HEK293 (cell line): ENCODE data around the gene AMELY.

Source experiments
- CTCF ChIA-PET: fragments of 350-600 bp; formaldehyde crosslinking; extraction: SDS; loops from one replicate; lab custom pipeline; 2021; ENCODE audit warnings: antibody characterized with exemption; lab: Yijun Ruan, JAX
- POLR2A ChIA-PET: fragments of 300-600 bp; formaldehyde crosslinking; extraction: SDS; loops from one replicate; lab custom pipeline; 2020; ENCODE audit warnings: antibody characterized with exemption, inconsistent platforms; lab: Yijun Ruan, JAX
- H3K27ac ChIP-seq: fragments of 200-500 bp; sonication (Bioruptor generic); 2 replicates; pipeline ENCODE4 v1.5.1; 2014; ENCODE audit warnings: low read depth, low read length, control low read depth, inconsistent platforms; ENCODE audit errors: extremely low read depth
- H3K36me3 ChIP-seq, 2 experiments: fragments of 200-500 bp in 1 of 2; sonication (Bioruptor generic) in 1 of 2; 1 replicate in 1 of 2; 2 replicates in 1 of 2; pipeline ENCODE4 v1.5.1; 2014 to 2017; ENCODE audit warnings: inconsistent platforms in 2 of 2, low read length in 2 of 2; ENCODE audit not compliant: control insufficient read depth in 2 of 2, insufficient read depth in 1 of 2
- H3K4me1 ChIP-seq: fragments of 200-500 bp; sonication (Bioruptor generic); 2 replicates; pipeline ENCODE4 v1.5.1; 2014; ENCODE audit warnings: mild to moderate bottlenecking, low read length, inconsistent platforms; ENCODE audit not compliant: control insufficient read depth, insufficient read depth
- H3K4me3 ChIP-seq: 2 replicates; pipeline ENCODE4 v1.5.1; 2011; ENCODE audit warnings: low read depth, mild to moderate bottlenecking, control low read depth, low read length, moderate library complexity
- H3K9me3 ChIP-seq: fragments of 200-500 bp; sonication (Bioruptor generic); 2 replicates; pipeline ENCODE4 v1.5.1; 2014; ENCODE audit warnings: low read depth, low read length, inconsistent platforms; ENCODE audit not compliant: control insufficient read depth, insufficient read depth
- BCL11A ChIP-seq: fragments of 450-650 bp; formaldehyde crosslinking; IDR thresholded peaks from 2 replicates; pipeline ENCODE4 v1.5.1; 2016; ENCODE audit warnings: low read depth, missing biosample characterization, missing genetic modification characterization
- HOXC10 ChIP-seq: sonication (generic); formaldehyde crosslinking; IDR thresholded peaks from 2 replicates; pipeline ENCODE4 v1.8.1; 2023; ENCODE audit warnings: mild to moderate bottlenecking, missing genetic modification reagents
- KLF10 ChIP-seq: fragments of 450-650 bp; IDR thresholded peaks from 2 replicates; pipeline ENCODE4 v1.5.1; 2018; ENCODE audit warnings: missing biosample characterization, mild to moderate bottlenecking, missing genetic modification characterization
- MEIS1 ChIP-seq: sonication (generic); formaldehyde crosslinking; IDR thresholded peaks from 2 replicates; pipeline ENCODE4 v1.8.1; 2022; ENCODE audit warnings: missing genetic modification reagents, mild to moderate bottlenecking, borderline replicate concordance
- OVOL3 ChIP-seq: fragments of 450-650 bp; formaldehyde crosslinking; IDR thresholded peaks from 2 replicates; pipeline ENCODE4 v1.5.1; 2016; ENCODE audit warnings: missing biosample characterization, missing genetic modification characterization
- SP2 ChIP-seq: fragments of 450-650 bp; formaldehyde crosslinking; IDR thresholded peaks from 2 replicates; pipeline ENCODE4 v1.5.1; 2016; ENCODE audit warnings: missing biosample characterization, missing genetic modification characterization
- SP7 ChIP-seq: fragments of 450-650 bp; formaldehyde crosslinking; IDR thresholded peaks from 2 replicates; pipeline ENCODE4 v1.5.1; 2016; ENCODE audit warnings: missing biosample characterization, missing genetic modification characterization
- YY1 ChIP-seq: fragments of 450-650 bp; formaldehyde crosslinking; IDR thresholded peaks from 2 replicates; pipeline ENCODE4 v1.5.1; 2018; ENCODE audit warnings: missing biosample characterization, missing genetic modification characterization
- ZBTB6 ChIP-seq: fragments of 450-650 bp; formaldehyde crosslinking; IDR thresholded peaks from 2 replicates; pipeline ENCODE4 v1.5.1; 2017; ENCODE audit warnings: missing biosample characterization, missing genetic modification characterization
- ZBTB8A ChIP-seq: fragments of 450-650 bp; formaldehyde crosslinking; IDR thresholded peaks from 2 replicates; pipeline ENCODE4 v1.5.1; 2016; ENCODE audit warnings: missing biosample characterization, missing genetic modification characterization
- ZEB2 ChIP-seq: fragments of 450-650 bp; formaldehyde crosslinking; IDR thresholded peaks from 2 replicates; pipeline ENCODE4 v1.5.1; 2016; ENCODE audit warnings: missing biosample characterization, missing genetic modification characterization
- ZFP69B ChIP-seq: fragments of 450-650 bp; formaldehyde crosslinking; IDR thresholded peaks from 2 replicates; pipeline ENCODE4 v1.5.1; 2016; ENCODE audit warnings: missing biosample characterization, missing genetic modification characterization
- ZNF140 ChIP-seq: fragments of 450-650 bp; formaldehyde crosslinking; IDR thresholded peaks from 2 replicates; pipeline ENCODE4 v1.5.1; 2016; ENCODE audit warnings: missing biosample characterization, missing genetic modification characterization
- ZNF155 ChIP-seq: fragments of 450-650 bp; formaldehyde crosslinking; IDR thresholded peaks from 2 replicates; pipeline ENCODE4 v1.5.1; 2016; ENCODE audit warnings: missing biosample characterization, missing genetic modification characterization
- ZNF18 ChIP-seq: fragments of 450-650 bp; formaldehyde crosslinking; IDR thresholded peaks from 2 replicates; pipeline ENCODE4 v1.5.1; 2016; ENCODE audit warnings: missing biosample characterization, missing genetic modification characterization
- ZNF202 ChIP-seq: fragments of 450-650 bp; formaldehyde crosslinking; IDR thresholded peaks from 2 replicates; pipeline ENCODE4 v1.5.1; 2016; ENCODE audit warnings: missing biosample characterization, missing genetic modification characterization, borderline replicate concordance
- ZNF561 ChIP-seq: fragments of 450-650 bp; IDR thresholded peaks from 2 replicates; pipeline ENCODE4 v1.5.1; 2018; ENCODE audit warnings: missing biosample characterization, missing genetic modification characterization, borderline replicate concordance
- ZNF626 ChIP-seq: fragments of 450-650 bp; sonication (Bioruptor Pico); formaldehyde crosslinking; IDR thresholded peaks from 2 replicates; pipeline ENCODE4 v1.5.1; 2018; ENCODE audit warnings: missing biosample characterization, missing genetic modification characterization, inconsistent platforms
- ZNF639 ChIP-seq: fragments of 450-650 bp; formaldehyde crosslinking; IDR thresholded peaks from 2 replicates; pipeline ENCODE4 v1.5.1; 2016; ENCODE audit warnings: missing biosample characterization, missing genetic modification characterization
- ZNF670 ChIP-seq: fragments of 450-650 bp; formaldehyde crosslinking; IDR thresholded peaks from 2 replicates; pipeline ENCODE4 v1.5.1; 2016; ENCODE audit warnings: missing biosample characterization, missing genetic modification characterization, low read depth
- ZNF677 ChIP-seq: fragments of 450-650 bp; IDR thresholded peaks from 2 replicates; pipeline ENCODE4 v1.5.0; 2018; ENCODE audit warnings: missing biosample characterization, mild to moderate bottlenecking, missing genetic modification characterization, moderate library complexity
- TF ChIP-seq, protein P1 (sequence below): fragments of 450-650 bp; formaldehyde crosslinking; IDR thresholded peaks from 2 replicates; pipeline ENCODE4 v1.5.1; 2017; ENCODE audit warnings: missing biosample characterization, missing genetic modification characterization
- TF ChIP-seq, protein P2 (sequence below): fragments of 450-650 bp; formaldehyde crosslinking; IDR thresholded peaks from 2 replicates; pipeline ENCODE4 v1.5.1; 2016; ENCODE audit warnings: missing biosample characterization, missing genetic modification characterization

The AMELY gene

DNA sequence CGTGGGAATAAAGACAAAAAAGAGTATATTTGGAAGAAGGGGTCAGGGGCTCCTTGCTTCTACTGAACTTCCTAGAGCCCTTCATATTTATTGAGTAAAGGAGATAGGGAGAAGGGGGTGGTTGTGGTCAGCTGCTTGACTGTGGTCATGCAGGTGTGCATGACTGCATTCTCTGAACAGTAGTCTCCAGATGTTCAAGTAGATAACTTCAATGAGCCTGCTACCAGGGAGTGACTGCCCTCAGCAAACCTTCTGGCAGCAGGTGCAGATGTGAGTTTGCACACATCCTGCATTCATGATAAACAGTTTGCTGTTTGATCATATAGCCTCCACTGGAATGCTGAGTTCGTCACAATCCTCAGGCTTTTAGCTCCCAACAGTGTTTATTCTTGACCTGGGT, 9.5 kb upstream of the AMELY start:
- ChIA-PET POLR2A (no interaction called here), CTCF (no interaction called here)
- H3K4me3 ChIP-seq = no peak overlapping the region
- no peaks in the 10 kb centered on the region for H3K9me3 ChIP-seq
- H3K36me3 ChIP-seq = no peaks in the 10 kb centered on the region
- H3K27ac ChIP-seq = no peak overlapping the region
- TF ChIP-seq ZNF202 = no peak
- TF ChIP-seq MEIS1 (CRISPR knock-in tag) = no peak
- no peak for TF ChIP-seq OVOL3 (tag by site-specific recombination)
- TF ChIP-seq HOXC10 (CRISPR knock-in tag) = no peak
- no peak for TF ChIP-seq ZNF140 (tag by site-specific recombination)
- TF ChIP-seq SP2 (tag by site-specific recombination) = no peak
- no peak for TF ChIP-seq ZFP69B (tag by site-specific recombination)
- TF ChIP-seq ZNF18 (tag by site-specific recombination) = no peak
- no peak for TF ChIP-seq ZBTB8A (tag by site-specific recombination)
- no peak for TF ChIP-seq ZNF626 (tag by site-specific recombination)
- TF ChIP-seq BCL11A (tag by site-specific recombination) = no peak
- no peaks in the 10 kb centered on the region for H3K4me1 ChIP-seq

GRCh38 chrY:6913362-6913761, 1.8 kb upstream of the AMELY start:
- ChIA-PET POLR2A (no interaction called here), CTCF (no interaction called here)
- H3K9me3 ChIP-seq = no peaks in the 10 kb centered on the region
- no peak overlapping the region for H3K4me3 ChIP-seq
- no peaks in the 10 kb centered on the region for H3K36me3 ChIP-seq
- H3K4me1 ChIP-seq = no peaks in the 10 kb centered on the region
- TF ChIP-seq ZNF561 (tag by site-specific recombination) (no peak), YY1 (tag by site-specific recombination) (no peak), ZNF155 (no peak), SP7 (tag by site-specific recombination) (no peak), ZEB2 (no peak), ZNF677 (no peak), ZNF670 (tag by site-specific recombination) (no peak), ZBTB6 (tag by site-specific recombination) (no peak), OVOL3 (tag by site-specific recombination) (no peak), ZNF639 (tag by site-specific recombination) (no peak), KLF10 (tag by site-specific recombination) (no peak)
- TF ChIP-seq, protein P1, sequence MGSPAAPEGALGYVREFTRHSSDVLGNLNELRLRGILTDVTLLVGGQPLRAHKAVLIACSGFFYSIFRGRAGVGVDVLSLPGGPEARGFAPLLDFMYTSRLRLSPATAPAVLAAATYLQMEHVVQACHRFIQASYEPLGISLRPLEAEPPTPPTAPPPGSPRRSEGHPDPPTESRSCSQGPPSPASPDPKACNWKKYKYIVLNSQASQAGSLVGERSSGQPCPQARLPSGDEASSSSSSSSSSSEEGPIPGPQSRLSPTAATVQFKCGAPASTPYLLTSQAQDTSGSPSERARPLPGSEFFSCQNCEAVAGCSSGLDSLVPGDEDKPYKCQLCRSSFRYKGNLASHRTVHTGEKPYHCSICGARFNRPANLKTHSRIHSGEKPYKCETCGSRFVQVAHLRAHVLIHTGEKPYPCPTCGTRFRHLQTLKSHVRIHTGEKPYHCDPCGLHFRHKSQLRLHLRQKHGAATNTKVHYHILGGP = no peak
- TF ChIP-seq, protein P2, sequence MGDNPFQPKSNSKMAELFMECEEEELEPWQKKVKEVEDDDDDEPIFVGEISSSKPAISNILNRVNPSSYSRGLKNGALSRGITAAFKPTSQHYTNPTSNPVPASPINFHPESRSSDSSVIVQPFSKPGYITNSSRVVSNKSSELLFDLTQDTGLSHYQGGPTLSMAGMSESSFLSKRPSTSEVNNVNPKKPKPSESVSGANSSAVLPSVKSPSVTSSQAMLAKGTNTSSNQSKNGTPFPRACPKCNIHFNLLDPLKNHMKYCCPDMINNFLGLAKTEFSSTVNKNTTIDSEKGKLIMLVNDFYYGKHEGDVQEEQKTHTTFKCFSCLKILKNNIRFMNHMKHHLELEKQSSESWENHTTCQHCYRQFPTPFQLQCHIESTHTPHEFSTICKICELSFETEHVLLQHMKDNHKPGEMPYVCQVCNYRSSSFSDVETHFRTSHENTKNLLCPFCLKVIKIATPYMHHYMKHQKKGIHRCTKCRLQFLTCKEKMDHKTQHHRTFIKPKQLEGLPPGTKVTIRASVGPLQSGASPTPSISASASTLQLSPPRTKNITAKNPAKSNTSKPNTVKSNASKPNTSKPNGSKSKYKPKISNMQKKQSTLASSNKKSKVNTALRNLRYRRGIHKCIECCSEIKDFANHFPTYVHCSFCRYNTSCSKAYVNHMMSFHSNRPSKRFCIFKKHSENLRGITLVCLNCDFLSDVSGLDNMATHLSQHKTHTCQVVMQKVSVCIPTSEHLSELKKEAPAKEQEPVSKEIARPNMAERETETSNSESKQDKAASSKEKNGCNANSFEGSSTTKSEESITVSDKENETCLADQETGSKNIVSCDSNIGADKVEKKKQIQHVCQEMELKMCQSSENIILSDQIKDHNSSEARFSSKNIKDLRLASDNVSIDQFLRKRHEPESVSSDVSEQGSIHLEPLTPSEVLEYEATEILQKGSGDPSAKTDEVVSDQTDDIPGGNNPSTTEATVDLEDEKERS (tag by site-specific recombination) = no peak
- TF ChIP-seq, all 188 proteins: peak for 0
- no peak overlapping the region for H3K27ac ChIP-seq
